Progenitor cell of endocrine pancreas (in vitro differentiated cells): Measurements from ENCODE around the gene ANXA3. TPM values are rescaled to one million over a fixed set of nuclear protein-coding genes. Genes with fewer than 3 reads are reported as not detected.
A peak's percentile ranks its signal among the peaks of the same experiment; 100 is the strongest.
"Not testable (repeated sequence)": the region's sequence is repeated elsewhere in the genome, so short reads cannot be mapped to it uniquely, and the experiment has no call there.

Experiments
- DNase-seq: peaks from one replicate; pipeline ENCODE4 v3.0.0; 2021; ENCODE audit warnings: low spot score; ENCODE audit not compliant: unreplicated experiment
- H3K27ac Mint-ChIP-seq: 2 replicates; pipeline ENCODE4 v1.8.0; 2021; ENCODE audit warnings: mild to moderate bottlenecking, moderate library complexity, mixed read lengths
- H3K27me3 Mint-ChIP-seq: 2 replicates; pipeline ENCODE4 v1.8.0; 2021; ENCODE audit warnings: mixed read lengths
- H3K36me3 Mint-ChIP-seq: 2 replicates; pipeline ENCODE4 v1.8.0; 2022; ENCODE audit warnings: mixed read lengths; ENCODE audit not compliant: insufficient read depth
- H3K4me1 Mint-ChIP-seq: 2 replicates; pipeline ENCODE4 v1.8.0; 2021; ENCODE audit warnings: low read depth, mixed read lengths
- H3K4me3 Mint-ChIP-seq: 2 replicates; pipeline ENCODE4 v1.8.0; 2021; ENCODE audit warnings: low read depth, mild to moderate bottlenecking, moderate library complexity, mixed read lengths
- H3K9me3 Mint-ChIP-seq: 2 replicates; pipeline ENCODE4 v1.8.0; 2021; ENCODE audit warnings: low read depth, mixed read lengths
- total RNA-seq: library from RNA; stranded (reverse); gene quantifications from 2 replicates; pipeline ENCODE4 v1.2.1, GENCODE V29; 2021
- TF ChIP-seq, protein P1 (sequence below): fragments of 200-600 bp; sonication (generic); IDR thresholded peaks from one replicate; pipeline ENCODE4 v1.5.0; 2021; ENCODE audit warnings: antibody characterized with exemption, mild to moderate bottlenecking; ENCODE audit not compliant: unreplicated experiment

Gene ANXA3
- total RNA-seq, 1 donor from 2014 or later: 108 TPM

DNA sequence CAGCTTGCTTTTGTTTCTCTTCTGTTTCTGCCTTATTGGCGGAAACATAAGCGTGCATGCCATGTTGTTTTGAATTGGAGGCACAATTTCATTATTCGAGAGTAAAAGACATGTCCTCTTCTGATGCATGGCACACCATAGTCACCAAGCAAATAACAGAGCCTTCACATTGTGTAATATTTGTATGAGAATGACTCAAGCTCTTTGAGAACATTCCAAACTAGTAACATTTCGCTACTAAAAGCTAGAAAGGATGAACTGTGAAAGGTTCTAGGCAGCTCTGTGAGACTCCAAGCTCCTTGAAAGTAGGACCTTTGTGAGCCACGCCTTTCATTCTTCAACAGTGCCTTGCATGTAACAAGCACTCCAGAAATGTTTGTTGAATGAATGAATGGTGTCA, 9.2 kb upstream of the ANXA3 start:
- Mint-ChIP-seq H3K27ac (no peak overlapping the region), H3K27me3 (no peaks in the 10 kb centered on the region), H3K4me1 (peaks cover 18% of the 10 kb centered on the region), H3K36me3 (peaks cover 37% of the 10 kb centered on the region), H3K4me3 (no peak overlapping the region), H3K9me3 (peaks cover 3% of the 10 kb centered on the region)
- TF ChIP-seq, protein P1, sequence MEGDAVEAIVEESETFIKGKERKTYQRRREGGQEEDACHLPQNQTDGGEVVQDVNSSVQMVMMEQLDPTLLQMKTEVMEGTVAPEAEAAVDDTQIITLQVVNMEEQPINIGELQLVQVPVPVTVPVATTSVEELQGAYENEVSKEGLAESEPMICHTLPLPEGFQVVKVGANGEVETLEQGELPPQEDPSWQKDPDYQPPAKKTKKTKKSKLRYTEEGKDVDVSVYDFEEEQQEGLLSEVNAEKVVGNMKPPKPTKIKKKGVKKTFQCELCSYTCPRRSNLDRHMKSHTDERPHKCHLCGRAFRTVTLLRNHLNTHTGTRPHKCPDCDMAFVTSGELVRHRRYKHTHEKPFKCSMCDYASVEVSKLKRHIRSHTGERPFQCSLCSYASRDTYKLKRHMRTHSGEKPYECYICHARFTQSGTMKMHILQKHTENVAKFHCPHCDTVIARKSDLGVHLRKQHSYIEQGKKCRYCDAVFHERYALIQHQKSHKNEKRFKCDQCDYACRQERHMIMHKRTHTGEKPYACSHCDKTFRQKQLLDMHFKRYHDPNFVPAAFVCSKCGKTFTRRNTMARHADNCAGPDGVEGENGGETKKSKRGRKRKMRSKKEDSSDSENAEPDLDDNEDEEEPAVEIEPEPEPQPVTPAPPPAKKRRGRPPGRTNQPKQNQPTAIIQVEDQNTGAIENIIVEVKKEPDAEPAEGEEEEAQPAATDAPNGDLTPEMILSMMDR: no peak
- no peak for DNase-seq

- Mint-ChIP-seq H3K27me3 (no peaks in the 10 kb centered on the region), H3K36me3 (peaks cover 30% of the 10 kb centered on the region), H3K4me3 (no peak overlapping the region), H3K4me1 (peaks cover 15% of the 10 kb centered on the region), H3K27ac (peak overlapping the region; percentile 92), H3K9me3 (peaks cover 3% of the 10 kb centered on the region)
- TF ChIP-seq, protein P1: no peak
- no peak for DNase-seq
Measured at GRCh38 chr4:78543424-78544125, 8.0 kb upstream of the ANXA3 start.

- H3K4me1 Mint-ChIP-seq: peaks cover 15% of the 10 kb centered on the region
- peaks cover 25% of the 10 kb centered on the region for H3K36me3 Mint-ChIP-seq
- H3K9me3 Mint-ChIP-seq: peaks cover 3% of the 10 kb centered on the region
- no peak for DNase-seq
- H3K27me3 Mint-ChIP-seq: no peaks in the 10 kb centered on the region
- H3K27ac Mint-ChIP-seq: no peak overlapping the region
- H3K4me3 Mint-ChIP-seq: no peak overlapping the region
- TF ChIP-seq, protein P1: no peak
Measured at GRCh38 chr4:78544678-78545077, 6.9 kb upstream of the ANXA3 start.

DNA sequence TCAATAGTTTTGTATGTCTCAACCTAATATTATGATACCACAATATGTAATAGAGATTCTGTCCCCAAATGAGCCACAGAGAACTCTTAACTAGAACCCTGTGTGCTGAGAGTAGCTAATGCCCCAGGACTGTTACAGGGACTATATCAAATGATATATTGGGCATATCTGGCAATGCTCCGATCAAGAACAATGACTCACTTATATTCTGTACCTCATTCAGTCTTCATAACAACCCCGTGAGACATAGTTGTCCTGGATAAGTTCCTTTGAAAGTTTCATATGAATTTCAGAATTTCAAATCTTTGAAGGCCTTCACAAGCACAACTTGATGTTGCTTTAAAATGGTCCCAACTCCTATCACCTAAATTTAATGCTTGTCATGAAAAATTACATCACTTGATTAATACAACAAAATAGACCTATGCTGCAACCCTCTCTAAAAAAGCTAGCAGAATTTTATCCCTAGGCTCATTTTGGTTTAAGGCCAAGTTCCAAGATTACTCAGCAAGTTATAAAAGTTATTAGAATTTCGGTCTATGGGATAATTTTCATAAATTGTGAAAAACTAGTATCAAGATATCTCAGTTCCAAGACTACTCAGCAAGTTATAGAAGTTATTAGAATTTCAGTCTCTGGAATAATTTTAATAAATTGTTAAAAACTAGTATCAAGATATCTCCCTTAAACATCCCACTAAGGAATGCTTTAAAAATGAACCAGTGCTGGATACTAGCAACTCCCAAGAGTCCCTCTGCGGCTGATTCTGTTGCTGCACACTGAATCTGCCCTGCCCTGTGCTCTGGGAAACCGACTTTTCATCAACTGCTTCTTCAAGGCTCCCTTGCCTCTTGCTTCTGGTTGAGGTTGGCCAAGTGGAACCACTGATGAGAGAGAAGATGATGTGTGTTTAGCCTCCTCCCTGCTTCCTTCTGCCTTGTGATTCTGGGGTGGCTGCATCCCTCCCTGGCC, 6.0 kb upstream of the ANXA3 start:
- Mint-ChIP-seq H3K4me3 (no peak overlapping the region), H3K27ac (no peak overlapping the region), H3K27me3 (peaks cover 4% of the 10 kb centered on the region), H3K9me3 (peaks cover 3% of the 10 kb centered on the region), H3K4me1 (peaks cover 17% of the 10 kb centered on the region), H3K36me3 (peaks cover 22% of the 10 kb centered on the region)
- TF ChIP-seq, protein P1: no peak
- DNase-seq: no peak

- not testable (repeated sequence) for H3K36me3 Mint-ChIP-seq, H3K27me3 Mint-ChIP-seq, H3K4me3 Mint-ChIP-seq, H3K9me3 Mint-ChIP-seq, DNase-seq, H3K27ac Mint-ChIP-seq
- H3K4me1 Mint-ChIP-seq: peaks cover 26% of the 10 kb centered on the region
Measured at GRCh38 chr4:78547899-78548298, 3.7 kb upstream of the ANXA3 start.

- H3K4me3 Mint-ChIP-seq, H3K27ac Mint-ChIP-seq, H3K27me3 Mint-ChIP-seq, DNase-seq, H3K36me3 Mint-ChIP-seq, H3K9me3 Mint-ChIP-seq: not testable (repeated sequence)
- peaks cover 25% of the 10 kb centered on the region for H3K4me1 Mint-ChIP-seq
Measured at GRCh38 chr4:78548889-78549288, 2.7 kb upstream of the ANXA3 start.
